HG02610 (cell line): ENCODE results near the gene SMYD3.

ENCODE experiments used
- ATAC-seq: cut with Tn5 transposase; IDR thresholded peaks from one replicate; pipeline ENCODE4 v1.9.1; 2021; ENCODE audit warnings: mild to moderate bottlenecking, moderate library complexity; ENCODE audit not compliant: unreplicated experiment

Gene SMYD3

GRCh38 chr1:246476771-246477170 lies 30.3 kb downstream of the SMYD3 start:
- no peak for ATAC-seq

DNA sequence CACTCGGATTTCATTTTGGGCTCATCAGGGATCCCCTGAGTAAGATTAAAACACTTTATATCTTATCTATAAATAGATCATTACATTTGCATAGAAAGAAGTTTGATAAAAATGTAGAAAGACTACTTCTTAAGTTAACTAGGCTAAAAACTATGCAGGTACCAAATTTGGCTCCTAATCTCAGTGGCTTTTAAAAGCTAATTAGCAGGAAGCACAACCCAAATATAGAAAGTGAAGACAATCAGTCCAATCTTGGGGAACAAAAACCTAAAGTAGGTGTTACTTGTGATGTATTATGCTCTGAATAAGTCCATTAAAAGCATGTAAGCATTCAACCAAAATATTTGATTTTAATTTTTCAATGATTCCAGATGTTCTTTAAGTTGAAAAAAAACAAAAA lies 35.4 kb downstream of the SMYD3 start:
- no peak for ATAC-seq

DNA sequence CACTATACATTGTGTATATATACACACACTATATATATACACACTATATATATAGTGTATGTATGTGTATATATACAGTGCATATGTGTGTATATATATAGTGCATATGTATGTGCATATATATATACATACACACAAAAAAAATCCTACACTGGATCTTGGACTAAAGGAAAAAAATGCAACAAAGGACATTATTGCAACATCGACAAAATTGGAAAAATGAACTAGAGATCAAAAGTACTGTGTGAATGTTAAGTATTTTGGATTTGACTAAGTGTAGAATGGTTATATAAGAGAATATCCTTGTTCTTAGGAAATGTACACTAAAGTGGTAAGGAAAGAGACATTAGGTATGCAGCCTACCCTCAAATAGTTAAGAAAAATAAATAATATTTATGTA lies 36.5 kb downstream of the SMYD3 start:
- no peak for ATAC-seq

- ATAC-seq: no peak
Observed at GRCh38 chr1:246462986-246463385, 44.1 kb downstream of the SMYD3 start.

DNA sequence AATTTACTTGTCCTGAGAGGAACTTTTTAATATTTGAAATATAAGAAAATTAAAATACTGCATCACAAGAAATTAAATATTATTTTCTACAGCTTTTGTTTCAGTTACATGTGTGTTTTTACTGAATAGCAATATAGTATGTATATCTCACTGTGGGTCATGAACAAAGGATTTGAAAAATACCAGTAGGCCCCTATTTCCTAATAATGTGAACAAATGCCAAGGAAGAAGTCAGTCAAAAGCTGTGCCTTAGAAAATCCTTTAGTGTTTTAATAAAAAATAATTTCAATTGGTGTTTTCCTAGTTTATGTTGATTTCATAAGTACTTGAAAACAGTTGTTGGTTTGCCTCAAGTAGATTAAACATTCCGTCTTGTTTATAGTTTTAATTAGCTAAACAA lies 46.7 kb downstream of the SMYD3 start:
- ATAC-seq: no peak

- ATAC-seq: no peak
Observed at GRCh38 chr1:246459221-246459620, 47.9 kb downstream of the SMYD3 start.

- no peak for ATAC-seq
Observed at GRCh38 chr1:246455476-246455875, 51.6 kb downstream of the SMYD3 start.

GRCh38 chr1:246454655-246455054 lies 52.4 kb downstream of the SMYD3 start:
- ATAC-seq: no peak

DNA sequence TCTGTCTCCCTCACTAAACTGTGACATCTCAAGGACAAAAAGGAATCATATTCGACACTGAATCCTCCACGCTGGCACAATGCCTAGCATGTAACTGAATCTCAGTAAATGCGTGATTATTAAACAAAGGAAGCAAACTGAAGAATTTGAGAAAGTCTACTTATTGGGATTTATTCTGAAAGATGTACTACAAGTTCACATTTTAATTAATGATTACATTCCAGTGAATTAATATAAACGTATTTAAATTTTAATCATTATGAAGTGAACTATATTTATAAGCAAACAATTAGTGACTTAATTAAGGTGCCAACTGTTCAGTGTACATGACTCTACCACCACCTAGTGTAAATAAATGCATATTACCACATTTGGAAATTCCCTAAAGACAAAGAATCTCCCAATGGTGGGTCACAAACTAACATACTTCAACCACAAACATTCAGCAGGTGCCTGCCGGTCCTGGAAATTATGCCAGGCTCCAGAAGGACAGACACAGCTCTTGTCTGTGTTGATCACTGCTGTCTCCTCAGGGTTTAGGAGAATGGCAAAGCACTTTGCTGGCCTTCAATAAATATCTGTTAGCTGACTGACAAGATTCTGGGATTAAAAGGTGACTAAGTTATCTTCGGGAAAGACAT lies 56.3 kb downstream of the SMYD3 start:
- no peak for ATAC-seq

DNA sequence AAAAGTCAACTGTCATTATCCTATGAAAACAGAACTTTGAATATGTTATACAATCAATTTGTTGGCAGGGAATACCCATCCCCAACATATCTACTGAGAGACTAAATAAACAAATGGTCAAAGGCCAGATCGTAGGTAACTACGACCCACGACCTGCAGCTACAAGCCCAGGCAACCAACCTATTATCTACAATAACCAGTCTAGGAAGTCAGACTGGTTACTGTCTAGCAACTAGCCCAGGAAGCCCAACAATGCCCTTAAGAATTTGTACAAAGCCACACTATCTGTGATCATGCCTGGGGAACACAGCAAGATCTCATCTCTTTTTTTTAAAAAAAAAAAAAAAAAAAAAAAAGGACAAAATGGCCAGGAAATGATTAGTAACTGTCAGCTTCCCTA lies 58.7 kb downstream of the SMYD3 start:
- ATAC-seq: no peak

GRCh38 chr1:246447501-246447900 lies 59.6 kb downstream of the SMYD3 start:
- ATAC-seq: no peak

DNA sequence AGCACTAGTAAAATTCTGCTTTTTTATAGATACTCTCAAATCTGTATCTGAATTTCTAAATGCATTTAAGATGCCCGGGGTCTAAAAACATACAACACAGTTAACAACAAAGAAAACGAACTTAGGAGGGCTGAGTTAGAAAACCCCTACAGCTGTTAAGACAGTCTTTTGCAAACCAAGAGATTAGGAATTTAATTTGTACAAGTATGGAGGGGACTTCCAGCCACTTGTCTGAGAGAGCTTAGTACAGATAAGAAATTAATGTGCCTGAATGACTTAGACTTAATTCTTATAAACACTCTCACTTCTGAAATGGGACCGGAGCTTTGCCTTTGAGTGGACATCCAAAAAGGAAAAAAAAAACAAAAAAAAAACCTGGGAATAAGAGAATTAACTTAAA lies 61.6 kb downstream of the SMYD3 start:
- ATAC-seq: no peak

DNA sequence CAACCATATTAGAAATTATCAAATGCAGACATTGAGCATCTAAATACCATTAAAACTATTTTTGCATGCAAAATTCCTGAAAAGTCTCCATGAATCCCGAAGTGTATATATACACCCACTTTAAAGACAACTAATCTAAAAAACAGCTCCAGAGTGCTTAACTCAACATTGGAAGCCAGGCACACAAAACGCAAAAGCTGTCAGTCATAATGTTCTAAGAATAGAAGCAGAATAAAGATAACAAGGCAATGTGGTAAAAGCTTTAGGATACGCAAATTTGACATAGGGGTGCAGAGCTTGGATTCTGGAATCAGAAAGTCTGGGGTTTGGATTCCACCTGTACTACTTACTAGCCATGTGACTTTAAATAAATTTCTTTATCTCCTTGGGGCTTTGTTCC lies 62.5 kb downstream of the SMYD3 start:
- ATAC-seq: no peak

DNA sequence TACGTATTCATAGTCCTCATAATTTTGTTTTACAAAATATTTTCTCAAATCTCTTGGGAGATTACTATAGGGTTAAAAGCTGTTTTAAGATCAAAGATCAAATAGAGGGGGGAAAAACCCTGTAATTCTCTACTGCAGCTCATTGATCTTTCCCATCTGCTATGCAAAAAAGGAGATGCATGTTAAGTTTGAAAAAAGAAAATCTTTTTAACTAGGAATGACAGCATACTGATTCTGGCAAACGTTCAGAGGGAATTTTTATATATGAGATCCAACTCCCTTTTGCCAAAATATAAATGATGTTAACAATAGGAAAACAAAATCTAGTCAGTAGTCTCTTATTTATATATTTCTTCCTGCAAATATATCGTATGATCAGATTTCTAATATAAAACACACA lies 69.1 kb downstream of the SMYD3 start:
- no peak for ATAC-seq

DNA sequence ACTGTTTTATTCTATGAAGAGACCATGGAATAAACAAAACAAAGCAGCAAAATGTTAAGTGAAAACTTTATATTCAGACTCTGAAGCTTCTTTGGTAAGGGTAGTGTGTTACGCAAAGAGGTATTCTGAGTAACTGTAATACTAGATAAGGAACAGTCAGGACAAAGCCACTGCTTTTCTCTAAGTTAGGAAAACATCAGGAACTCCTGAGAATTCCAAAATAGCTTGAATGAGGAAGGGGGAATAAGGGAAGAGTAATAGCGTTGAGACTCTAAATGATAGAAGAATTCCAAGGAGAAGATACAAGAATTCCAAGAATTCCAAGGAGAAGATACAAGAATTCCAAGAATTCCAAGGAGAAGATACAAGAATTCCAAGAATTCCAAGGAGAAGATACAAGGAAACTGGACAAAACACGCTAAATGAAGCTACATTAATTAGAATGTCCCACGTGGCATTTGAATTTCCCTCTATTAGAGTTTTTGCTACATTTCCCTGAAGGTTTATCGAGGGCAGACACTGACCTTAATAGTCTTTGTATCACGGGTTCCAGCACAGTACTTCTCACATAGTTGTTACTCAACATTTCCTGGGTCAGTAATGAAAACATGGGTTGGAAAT lies 71.5 kb downstream of the SMYD3 start:
- ATAC-seq: no peak

GRCh38 chr1:246434335-246434734 lies 72.7 kb downstream of the SMYD3 start:
- ATAC-seq: no peak

- ATAC-seq: no peak
Observed at GRCh38 chr1:246428542-246429308, 78.4 kb downstream of the SMYD3 start.

- ATAC-seq: no peak
Observed at GRCh38 chr1:246427611-246428010, 79.5 kb downstream of the SMYD3 start.

DNA sequence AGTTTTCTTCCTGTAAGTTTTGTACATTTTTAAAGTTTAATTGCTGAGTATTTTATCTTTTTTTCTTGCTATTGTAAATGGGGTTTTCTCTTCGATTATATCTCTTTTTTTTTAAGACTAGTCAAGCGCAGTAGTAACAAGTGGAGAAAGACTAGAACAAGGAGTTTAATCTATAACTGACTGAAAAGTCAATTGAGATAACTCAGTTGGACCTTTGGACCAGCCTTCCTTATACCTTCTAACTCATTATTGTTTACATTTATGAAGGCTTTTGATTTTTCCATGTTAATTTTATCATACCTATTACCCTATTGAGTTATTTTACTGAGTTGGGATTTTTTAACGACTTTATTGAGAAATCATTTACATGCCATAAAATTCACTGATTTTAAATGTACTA lies 81.2 kb downstream of the SMYD3 start:
- ATAC-seq: no peak

GRCh38 chr1:246425139-246425794 lies 81.8 kb downstream of the SMYD3 start:
- ATAC-seq: no peak

- no peak for ATAC-seq
Observed at GRCh38 chr1:246420300-246420699, 86.8 kb downstream of the SMYD3 start.
